ENCODE measurements around the gene TSPAN7. TPM values are rescaled to one million over a fixed set of nuclear protein-coding genes. Genes with fewer than 3 reads are reported as not detected.

Gene TSPAN7
- total RNA-seq, 6 experiments from 2014 or later: 7.9 to 24.4 (median 15.7) TPM

- intact Hi-C loops (cut with DNase I): no loop called here
- peak in 2 of 4 donors; percentile 14 to 35 for ATAC-seq
- TF ChIP-seq, protein P1, sequence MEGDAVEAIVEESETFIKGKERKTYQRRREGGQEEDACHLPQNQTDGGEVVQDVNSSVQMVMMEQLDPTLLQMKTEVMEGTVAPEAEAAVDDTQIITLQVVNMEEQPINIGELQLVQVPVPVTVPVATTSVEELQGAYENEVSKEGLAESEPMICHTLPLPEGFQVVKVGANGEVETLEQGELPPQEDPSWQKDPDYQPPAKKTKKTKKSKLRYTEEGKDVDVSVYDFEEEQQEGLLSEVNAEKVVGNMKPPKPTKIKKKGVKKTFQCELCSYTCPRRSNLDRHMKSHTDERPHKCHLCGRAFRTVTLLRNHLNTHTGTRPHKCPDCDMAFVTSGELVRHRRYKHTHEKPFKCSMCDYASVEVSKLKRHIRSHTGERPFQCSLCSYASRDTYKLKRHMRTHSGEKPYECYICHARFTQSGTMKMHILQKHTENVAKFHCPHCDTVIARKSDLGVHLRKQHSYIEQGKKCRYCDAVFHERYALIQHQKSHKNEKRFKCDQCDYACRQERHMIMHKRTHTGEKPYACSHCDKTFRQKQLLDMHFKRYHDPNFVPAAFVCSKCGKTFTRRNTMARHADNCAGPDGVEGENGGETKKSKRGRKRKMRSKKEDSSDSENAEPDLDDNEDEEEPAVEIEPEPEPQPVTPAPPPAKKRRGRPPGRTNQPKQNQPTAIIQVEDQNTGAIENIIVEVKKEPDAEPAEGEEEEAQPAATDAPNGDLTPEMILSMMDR (IDR thresholded peaks at IDR 0.05): no peak
- no peak for TF ChIP-seq POLR2A (IDR thresholded peaks at IDR 0.05)
- no peak overlapping the region for H3K4me3 ChIP-seq
- no peaks in the 10 kb centered on the region for H3K9me3 ChIP-seq
- H3K4me1 ChIP-seq: no peaks in the 10 kb centered on the region
- H3K27me3 ChIP-seq: no peaks in the 10 kb centered on the region
- H3K27ac ChIP-seq: no peak overlapping the region
- H3K36me3 ChIP-seq: no peaks in the 10 kb centered on the region
- no peak for DNase-seq
- 71% methylated on average over 2 of the region's 3 CpGs for WGBS (ENCODE audit: insufficient coverage, low coverage, low lambda C conversion rate, missing lambda C conversion rate)
Measured at GRCh38 chrX:38577738-38578137, 16.4 kb downstream of the TSPAN7 start.

DNA sequence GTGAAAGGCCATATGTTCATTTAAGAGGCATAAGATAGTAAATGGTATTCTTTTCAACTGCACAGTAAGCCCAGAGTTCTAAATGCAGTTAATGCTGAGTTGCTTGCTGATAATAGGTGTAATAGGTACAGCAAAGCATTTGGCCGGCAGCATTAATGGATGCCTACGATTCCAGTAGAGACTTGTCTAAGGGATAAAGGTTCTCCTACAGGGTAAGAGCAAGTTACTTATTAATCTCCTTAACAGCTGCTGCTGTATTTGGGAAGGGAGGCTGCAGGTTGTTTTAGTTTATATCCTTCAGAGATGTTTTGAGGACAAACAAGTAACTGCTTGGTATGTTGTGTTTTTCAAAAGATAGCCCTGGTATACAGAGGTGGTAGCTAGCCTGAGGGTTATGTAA lies 16.8 kb downstream of the TSPAN7 start:
- ATAC-seq (peak; percentile 70 to 78 (median 74)), DNase-seq (no peak)
- intact Hi-C loops (cut with DNase I): no loop called here
- 42% methylated on average over 2 of the region's 2 CpGs for WGBS (ENCODE audit: insufficient coverage, low coverage, low lambda C conversion rate, missing lambda C conversion rate)
- no peaks in the 10 kb centered on the region for H3K9me3 ChIP-seq
- no peaks in the 10 kb centered on the region for H3K4me1 ChIP-seq
- no peaks in the 10 kb centered on the region for H3K27me3 ChIP-seq
- no peak overlapping the region for H3K27ac ChIP-seq
- H3K36me3 ChIP-seq: no peaks in the 10 kb centered on the region
- no peak for TF ChIP-seq POLR2A (IDR thresholded peaks at IDR 0.05)
- TF ChIP-seq, protein P1 (IDR thresholded peaks at IDR 0.05): no peak
- H3K4me3 ChIP-seq: no peak overlapping the region

DNA sequence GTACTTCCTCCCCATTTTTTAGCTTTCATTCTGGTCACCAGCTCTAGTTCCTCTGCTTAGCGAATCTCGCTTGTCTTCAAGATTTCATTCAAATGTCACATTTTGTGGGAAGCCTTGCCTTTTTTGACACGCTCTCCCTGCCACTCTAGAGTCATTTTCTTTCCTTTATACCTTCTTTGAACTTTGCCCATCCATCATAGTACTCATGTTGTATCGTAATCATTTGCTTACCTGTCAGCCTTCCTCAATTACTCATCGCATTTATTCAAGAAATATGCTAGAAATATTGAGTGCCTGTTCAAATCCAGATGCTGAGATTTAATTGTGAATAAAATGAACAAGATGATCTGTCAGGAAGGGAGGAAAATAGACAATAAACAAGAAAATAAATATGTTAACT lies 21.8 kb downstream of the TSPAN7 start:
- intact Hi-C loops (cut with DNase I): no loop called here
- Histone ChIP-seq H3K27ac (no peak overlapping the region), H3K36me3 (no peaks in the 10 kb centered on the region), H3K27me3 (no peaks in the 10 kb centered on the region), H3K4me1 (no peaks in the 10 kb centered on the region), H3K4me3 (no peak overlapping the region), H3K9me3 (no peaks in the 10 kb centered on the region)
- DNase-seq (no peak), ATAC-seq (no peak)
- TF ChIP-seq, protein P1 (IDR thresholded peaks at IDR 0.05): no peak
- no peak for TF ChIP-seq POLR2A (IDR thresholded peaks at IDR 0.05)
- 76% methylated on average over 5 of the region's 5 CpGs for WGBS (ENCODE audit: insufficient coverage, low coverage, low lambda C conversion rate, missing lambda C conversion rate)

DNA sequence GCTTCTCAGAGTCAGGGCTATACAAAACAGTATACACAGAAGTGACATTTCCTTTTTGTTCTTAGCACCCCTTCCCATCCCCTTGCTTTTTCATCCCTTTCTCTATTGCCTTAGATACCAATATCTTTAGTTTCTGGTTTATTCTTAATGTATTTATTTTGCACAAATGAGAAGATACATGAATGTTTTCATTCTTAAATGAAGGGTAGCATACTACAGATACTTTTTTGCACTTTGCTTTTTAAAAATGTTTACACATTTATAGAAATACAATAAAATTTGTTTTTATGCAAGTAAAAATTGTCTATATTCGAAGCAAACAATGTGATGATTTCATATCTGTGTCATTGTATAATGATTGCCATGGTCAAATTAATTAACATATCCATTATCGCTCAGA lies 33.1 kb downstream of the TSPAN7 start:
- no peaks in the 10 kb centered on the region for H3K9me3 ChIP-seq
- H3K27ac ChIP-seq: no peak overlapping the region
- DNase-seq (no peak), ATAC-seq (no peak)
- no peaks in the 10 kb centered on the region for H3K4me1 ChIP-seq
- TF ChIP-seq, protein P1 (IDR thresholded peaks at IDR 0.05): no peak
- TF ChIP-seq POLR2A (IDR thresholded peaks at IDR 0.05): no peak
- no peaks in the 10 kb centered on the region for H3K36me3 ChIP-seq
- no peaks in the 10 kb centered on the region for H3K27me3 ChIP-seq
- intact Hi-C loops (cut with DNase I): no loop called here
- 58% methylated on average over 2 of the region's 2 CpGs for WGBS (ENCODE audit: insufficient coverage, low coverage, low lambda C conversion rate, missing lambda C conversion rate)
- no peak overlapping the region for H3K4me3 ChIP-seq

- H3K9me3 ChIP-seq: no peaks in the 10 kb centered on the region
- WGBS (ENCODE audit: insufficient coverage, low coverage, low lambda C conversion rate, missing lambda C conversion rate): 35% methylated on average over 1 of the region's 1 CpG
- TF ChIP-seq, protein P1 (IDR thresholded peaks at IDR 0.05): no peak
- TF ChIP-seq POLR2A (IDR thresholded peaks at IDR 0.05): no peak
- H3K36me3 ChIP-seq: no peaks in the 10 kb centered on the region
- intact Hi-C loops (cut with DNase I): no loop called here
- no peak for ATAC-seq
- DNase-seq: no peak
- no peaks in the 10 kb centered on the region for H3K27me3 ChIP-seq
- H3K4me3 ChIP-seq: no peak overlapping the region
- no peaks in the 10 kb centered on the region for H3K4me1 ChIP-seq
- no peak overlapping the region for H3K27ac ChIP-seq
Measured at GRCh38 chrX:38595801-38596200, 34.5 kb downstream of the TSPAN7 start.

Measured in right lobe of liver (tissue), 6 donors.